NCI-H2081 treated with DMSO at 0.1 percent for 48 hours (cell line): Measurements from ENCODE around the gene BABAM2.
"Not testable (repeated sequence)": the region's sequence is repeated elsewhere in the genome, so short reads cannot be mapped to it uniquely, and the experiment has no call there.

Experiments
- DNase-seq: peaks from one replicate; lab custom pipeline; 2025; lab: John Stamatoyannopoulos, UW

BABAM2 gene

GRCh38 chr2:28361991-28362710 lies 471.6 kb downstream of the BABAM2 start:
- no peak for DNase-seq

GRCh38 chr2:28362991-28363521 lies 472.5 kb downstream of the BABAM2 start:
- no peak for DNase-seq

DNA sequence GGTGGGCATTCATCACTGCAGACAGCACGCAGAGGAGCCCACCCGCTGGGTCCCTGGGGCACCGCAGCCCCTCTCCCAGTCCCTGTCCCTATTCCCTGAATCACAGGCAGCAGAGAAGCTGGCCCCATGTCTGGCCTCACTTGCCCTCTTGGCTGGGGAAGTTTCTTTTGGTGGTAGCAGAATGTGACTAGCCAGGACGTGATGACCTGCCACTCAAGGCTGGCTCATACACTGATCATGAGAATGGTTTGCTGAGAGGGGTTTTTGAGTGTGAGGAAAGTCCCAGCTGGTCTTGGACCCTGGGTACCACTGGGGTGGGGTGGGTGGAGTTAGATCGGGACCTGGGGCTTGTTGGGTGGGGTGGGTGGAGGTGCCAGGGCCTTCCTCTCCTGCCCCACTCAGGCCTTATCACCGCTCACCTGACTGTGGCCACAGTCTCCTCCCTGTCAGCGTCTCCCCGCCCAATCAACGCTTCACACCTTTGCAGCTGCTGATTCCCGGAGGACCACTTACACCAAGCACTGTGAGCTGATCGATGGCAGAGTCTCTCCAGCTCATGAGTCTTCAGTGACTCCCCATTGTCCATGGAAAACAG lies 473.3 kb downstream of the BABAM2 start:
- no peak for DNase-seq

DNA sequence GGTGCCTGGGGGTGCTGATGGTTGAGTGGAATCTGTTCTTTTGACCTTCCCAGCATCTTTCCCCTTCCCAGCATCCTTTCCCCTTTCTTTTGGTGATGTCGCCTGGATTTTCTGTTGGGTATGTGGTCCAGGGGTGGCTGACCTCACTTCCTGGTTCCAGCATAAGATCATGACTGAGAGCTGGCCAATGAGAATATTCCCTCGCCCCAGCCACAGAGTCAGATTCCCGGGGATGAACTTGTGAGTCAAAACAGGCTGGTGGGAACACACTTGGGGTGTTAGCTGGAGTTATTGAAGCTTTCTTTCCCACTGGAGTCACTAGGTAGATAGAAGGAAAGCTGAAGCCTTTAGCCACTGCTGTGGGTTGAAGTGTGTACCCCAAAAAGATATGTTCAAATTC lies 474.1 kb downstream of the BABAM2 start:
- DNase-seq, result no peak

DNA sequence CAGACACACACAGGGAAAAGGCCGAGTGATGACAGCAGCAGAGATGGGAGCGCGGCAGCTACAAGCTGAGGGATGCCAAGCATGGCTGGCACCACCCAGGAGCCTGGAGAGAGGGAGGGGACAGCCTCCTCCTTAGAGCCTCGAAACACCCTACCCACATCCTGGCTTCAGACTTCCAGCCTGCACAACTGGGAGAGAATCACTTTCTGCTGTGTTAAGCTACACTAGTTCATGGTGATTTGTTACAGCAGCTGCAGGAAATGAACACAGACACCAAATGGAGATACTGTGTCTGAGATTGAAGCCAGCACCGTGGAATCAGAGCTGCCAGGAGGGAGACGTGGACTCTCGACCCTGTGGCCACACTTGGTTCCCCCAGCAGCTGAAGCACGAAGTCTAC lies 474.6 kb downstream of the BABAM2 start:
- DNase-seq, result no peak

- no peak for DNase-seq
These were observed 475.6 kb downstream of the BABAM2 start for GRCh38 chr2:28366149-28366495.

DNA sequence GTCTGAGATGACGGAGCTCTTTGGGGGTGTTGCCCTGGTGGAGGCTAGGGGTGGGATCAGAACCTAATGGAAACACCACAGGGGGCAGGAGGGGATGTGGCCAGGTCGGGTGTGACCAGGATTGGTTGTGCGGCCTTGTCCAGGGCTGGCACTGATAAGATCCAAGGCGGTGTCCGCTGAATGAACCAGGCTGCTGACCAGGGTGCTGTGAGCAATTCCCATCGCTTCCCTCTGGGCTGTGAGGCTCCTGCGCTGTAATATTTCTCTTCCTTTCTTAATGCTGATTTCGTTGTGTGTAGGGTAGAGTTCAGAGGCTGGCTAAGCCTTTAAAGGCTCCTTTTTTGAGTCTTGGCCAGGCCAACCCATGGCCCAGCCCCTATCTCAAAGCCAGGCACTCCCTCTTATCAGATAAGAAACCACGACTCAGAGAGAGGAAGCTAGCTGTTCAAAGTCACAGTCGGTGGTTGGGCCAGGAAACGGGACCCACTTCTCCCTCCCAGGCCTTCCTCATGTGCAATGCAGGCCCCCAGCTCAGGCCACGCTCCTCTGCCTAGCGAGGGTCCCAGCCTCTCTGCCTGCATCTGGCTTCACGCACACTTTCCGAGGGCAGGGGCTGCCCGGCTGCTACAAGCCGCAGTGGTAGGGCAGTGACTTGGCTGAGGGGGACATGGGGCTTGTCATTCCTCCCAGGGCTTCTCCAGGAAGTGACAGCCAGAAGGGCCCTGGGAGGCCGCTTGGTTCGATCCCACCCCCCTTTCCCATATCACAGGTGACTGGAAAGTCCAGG lies 476.2 kb downstream of the BABAM2 start:
- no peak for DNase-seq

GRCh38 chr2:28367667-28368356 lies 477.3 kb downstream of the BABAM2 start:
- DNase-seq, result no peak

DNA sequence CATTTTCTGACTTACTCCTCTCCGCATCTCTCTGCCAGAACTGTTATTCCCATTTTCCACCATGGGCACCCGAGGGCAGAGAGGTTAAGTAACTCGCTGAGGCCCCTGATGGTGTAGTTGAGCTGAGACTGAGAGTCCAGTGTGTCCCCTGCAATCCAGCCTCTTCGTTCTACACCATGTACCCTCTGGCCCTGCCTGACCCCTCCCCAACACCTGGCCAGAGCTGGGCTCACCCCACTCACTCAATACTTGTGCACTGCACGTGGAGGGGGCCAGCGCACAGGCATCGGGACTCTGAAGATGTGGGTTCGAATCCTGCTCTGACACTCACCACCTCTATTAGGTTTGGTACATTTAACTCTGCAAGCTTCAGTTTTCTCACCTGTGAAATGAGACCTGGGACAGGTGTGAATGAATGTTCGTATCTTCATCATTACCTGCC lies 477.8 kb downstream of the BABAM2 start:
- DNase-seq, result no peak

GRCh38 chr2:28369358-28369757 lies 478.8 kb downstream of the BABAM2 start:
- DNase-seq, result no peak

GRCh38 chr2:28370354-28370753 lies 479.8 kb downstream of the BABAM2 start:
- DNase-seq, result no peak

DNA sequence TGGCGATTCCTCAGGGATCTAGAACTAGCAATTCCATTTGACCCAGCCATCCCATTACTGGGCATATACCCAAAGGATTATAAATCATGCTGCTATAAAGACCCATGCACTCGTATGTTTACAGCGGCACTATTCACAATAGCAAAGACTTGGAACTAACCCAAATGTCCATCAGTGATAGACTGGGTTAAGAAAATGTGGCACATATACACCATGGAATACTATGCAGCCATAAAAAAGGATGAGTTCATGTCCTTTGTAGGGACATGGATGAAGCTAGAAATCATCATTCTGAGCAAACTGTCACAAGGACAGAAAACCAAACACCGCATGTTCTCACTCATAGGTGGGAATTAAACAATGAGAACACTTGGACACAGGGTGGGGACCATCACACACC lies 481.2 kb downstream of the BABAM2 start:
- not testable (repeated sequence) for DNase-seq

DNA sequence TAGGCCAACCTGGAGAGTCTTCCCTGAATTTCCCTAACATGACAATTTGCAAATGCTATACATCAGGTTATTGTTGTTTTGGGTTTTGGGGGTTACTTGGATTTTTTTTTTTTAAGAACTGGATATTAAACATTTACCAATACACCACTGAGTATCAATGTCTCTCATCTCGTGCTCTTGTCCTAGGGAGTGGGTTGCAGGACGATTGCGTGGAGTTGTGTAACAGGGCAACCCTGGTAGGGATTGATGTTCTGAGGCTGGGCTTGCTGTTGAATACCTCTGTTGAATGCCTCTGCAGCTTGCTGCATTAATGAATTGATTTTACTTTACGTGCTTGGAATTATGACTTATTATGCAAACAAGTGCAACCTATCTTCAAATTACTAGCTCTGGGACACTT lies 483.3 kb downstream of the BABAM2 start:
- no peak for DNase-seq

DNA sequence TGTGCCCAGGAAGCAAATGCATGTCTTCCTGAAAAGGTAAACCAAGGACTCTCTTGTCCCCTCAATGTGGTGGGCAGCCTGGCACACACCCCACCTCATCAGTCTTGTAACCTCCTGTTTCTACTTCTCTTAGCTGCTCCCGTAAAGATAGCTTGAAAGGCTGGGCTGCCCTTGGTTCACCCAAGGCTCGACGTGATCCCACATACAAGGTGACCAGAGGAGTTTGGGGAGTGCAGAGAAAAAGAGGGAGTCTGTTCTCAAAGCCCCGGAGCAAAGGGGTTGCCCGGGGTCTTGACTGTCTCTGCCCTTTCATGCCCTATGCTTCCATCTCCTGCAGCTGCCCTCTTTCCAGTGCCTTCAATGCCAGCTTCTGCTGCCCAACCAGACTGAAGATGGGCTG lies 483.8 kb downstream of the BABAM2 start:
- DNase-seq, result no peak

DNA sequence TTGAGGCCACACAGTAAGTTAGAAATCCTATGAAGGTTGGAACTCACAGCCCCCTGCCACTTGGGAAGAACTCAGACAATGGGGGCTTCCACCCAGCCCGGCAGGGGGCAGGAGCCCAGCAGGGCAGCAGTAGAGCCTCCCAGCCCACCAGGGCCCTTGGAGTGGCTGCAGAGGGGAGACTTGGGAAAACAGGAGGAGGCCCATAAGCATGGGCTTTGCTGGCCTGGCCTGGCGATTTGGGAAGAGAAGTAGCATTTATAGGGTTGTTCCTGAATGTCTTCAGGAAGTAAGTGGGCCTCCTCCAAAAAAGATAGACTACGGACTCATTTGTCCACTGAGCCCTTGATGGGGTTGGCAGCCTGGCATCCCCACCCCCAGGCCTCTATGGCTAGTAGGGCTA lies 484.7 kb downstream of the BABAM2 start:
- DNase-seq, result no peak

DNA sequence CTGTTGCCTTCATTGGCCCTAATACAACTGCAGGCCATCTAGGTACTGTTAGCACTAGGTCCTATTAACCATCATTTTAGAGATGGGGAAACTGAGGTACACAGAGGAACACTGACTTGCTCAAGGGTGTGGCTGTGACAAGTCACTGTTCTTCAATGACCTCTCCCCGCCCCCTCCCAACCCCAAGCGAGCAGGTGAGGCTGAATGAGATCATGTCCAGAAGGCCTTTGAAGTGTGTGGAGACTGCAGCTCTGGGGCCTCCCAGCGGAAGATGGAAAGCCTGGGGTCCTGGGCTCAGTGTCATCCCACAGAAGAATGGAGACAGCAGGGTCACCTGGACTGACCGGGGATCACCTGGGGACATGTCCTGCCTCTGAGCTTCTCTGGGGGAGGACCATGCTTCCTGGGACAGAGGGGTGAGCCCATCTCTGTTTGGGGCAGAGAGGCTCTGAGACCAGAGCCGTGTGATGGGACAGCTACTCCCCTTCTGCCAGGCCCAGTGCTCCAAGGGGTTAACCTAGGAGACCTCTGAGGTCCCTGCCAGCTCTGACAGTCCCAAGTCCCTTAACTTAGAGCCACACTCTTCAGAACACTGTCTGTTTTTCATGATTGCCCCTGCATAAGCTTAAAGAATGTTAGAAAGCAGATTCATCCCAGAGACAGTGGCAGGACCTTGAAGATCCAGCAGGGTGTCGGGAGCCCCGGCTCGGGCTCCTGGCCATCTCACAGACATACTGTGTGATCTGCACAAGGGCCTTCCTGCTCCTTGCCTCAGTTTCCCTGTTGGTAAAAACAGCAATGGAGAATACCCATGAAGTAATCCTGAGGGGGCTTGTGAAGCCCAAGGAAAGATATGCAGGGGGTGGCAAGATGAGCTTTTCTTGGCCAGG lies 485.5 kb downstream of the BABAM2 start:
- DNase-seq, result no peak

DNA sequence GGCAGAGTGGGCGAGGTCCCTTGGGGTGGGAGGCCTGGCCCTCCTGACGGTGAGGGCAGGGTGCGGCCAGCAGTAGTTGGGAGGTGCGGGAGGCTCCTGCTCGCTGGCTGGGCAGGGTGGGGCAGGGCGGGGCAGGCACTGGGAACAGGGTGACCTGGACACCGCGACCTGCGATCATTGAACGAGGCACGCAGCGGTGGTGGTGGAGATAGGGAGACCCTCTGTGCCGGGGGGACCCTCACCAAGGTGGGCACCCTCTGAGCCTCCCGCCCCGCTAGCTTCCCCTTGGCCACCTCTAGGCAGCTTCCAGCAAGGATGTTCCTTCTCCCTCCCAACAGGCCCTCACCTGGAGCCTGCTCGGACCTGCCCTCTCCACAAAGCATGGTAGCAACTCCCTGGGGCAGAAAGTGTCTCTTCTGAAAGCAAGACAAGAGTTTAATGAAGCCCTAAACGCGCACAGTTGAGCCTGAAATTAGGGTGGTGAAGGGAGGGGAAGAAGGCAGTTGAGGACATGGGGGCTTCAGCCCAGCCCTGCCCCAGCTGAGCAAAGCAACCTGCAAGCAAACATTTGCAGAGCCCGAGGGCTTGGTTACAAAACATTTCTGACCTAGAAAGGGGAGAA lies 486.8 kb downstream of the BABAM2 start:
- no peak for DNase-seq

- no peak for DNase-seq
These were observed 487.6 kb downstream of the BABAM2 start for GRCh38 chr2:28377984-28378678.

- DNase-seq, result no peak
These were observed 488.4 kb downstream of the BABAM2 start for GRCh38 chr2:28378679-28379584.
